Loucy (cell line): ENCODE data around the gene SNCA.

ENCODE experiments used
- EZH2phosphoT487 ChIP-seq: fragments of 200-600 bp; IDR thresholded peaks from 2 replicates; pipeline ENCODE4 v1.6.1; 2018; ENCODE audit warnings: antibody characterized with exemption, mild to moderate bottlenecking, moderate library complexity, borderline replicate concordance
- TF ChIP-seq, protein P1 (sequence below): fragments of 200-600 bp; sonication (generic); conservative IDR thresholded peaks from 2 replicates; pipeline ENCODE4 v1.5.1; 2014; ENCODE audit warnings: mild to moderate bottlenecking, antibody characterized with exemption, low read length

GRCh38 chr4:89871211-89871610 lies 34.2 kb upstream of the SNCA start:
- TF ChIP-seq, protein P1, sequence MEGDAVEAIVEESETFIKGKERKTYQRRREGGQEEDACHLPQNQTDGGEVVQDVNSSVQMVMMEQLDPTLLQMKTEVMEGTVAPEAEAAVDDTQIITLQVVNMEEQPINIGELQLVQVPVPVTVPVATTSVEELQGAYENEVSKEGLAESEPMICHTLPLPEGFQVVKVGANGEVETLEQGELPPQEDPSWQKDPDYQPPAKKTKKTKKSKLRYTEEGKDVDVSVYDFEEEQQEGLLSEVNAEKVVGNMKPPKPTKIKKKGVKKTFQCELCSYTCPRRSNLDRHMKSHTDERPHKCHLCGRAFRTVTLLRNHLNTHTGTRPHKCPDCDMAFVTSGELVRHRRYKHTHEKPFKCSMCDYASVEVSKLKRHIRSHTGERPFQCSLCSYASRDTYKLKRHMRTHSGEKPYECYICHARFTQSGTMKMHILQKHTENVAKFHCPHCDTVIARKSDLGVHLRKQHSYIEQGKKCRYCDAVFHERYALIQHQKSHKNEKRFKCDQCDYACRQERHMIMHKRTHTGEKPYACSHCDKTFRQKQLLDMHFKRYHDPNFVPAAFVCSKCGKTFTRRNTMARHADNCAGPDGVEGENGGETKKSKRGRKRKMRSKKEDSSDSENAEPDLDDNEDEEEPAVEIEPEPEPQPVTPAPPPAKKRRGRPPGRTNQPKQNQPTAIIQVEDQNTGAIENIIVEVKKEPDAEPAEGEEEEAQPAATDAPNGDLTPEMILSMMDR: no peak
- TF ChIP-seq EZH2phosphoT487: no peak
